ENCODE results near the gene IGF1R. TPM values are rescaled to one million over a fixed set of nuclear protein-coding genes. Genes with fewer than 3 reads are reported as not detected.

The IGF1R gene
- total RNA-seq, 1 experiment from 2014 or later = 16.3 TPM

DNA sequence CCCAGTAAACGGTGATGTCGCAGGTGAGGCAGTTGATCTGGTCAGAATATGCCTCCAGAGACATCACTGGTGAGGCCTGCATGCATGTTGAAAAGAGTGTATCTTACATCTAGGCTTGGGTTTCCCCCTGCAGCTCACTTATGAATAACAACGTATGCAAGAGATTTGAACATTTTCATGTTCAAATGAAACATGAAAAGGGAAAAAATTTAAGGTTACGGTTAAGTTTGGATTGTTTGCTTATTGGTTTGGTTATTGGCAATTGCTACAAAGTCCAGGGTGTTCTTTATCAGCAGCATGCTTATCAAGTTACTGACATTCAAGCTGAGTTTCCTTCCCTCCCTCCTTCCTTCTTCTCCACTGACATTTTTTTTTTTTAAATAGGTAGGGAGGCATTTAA is 123.2 kb downstream of the IGF1R start (continued):
- no peak for TF ChIP-seq CBX3 (IDR thresholded peaks at IDR 0.05; ENCODE audit: low read depth)
- no peak for TF ChIP-seq SIN3A (IDR thresholded peaks at IDR 0.05; ENCODE audit: low read depth)
- TF ChIP-seq RAD21 (IDR thresholded peaks at IDR 0.05; ENCODE audit: low read depth) = no peak
- no peak for TF ChIP-seq EGR1 (IDR thresholded peaks at IDR 0.05; ENCODE audit: low read depth)
- no peak for TF ChIP-seq ELF1 (IDR thresholded peaks at IDR 0.05; ENCODE audit: borderline replicate concordance, low read depth)
- no peak for TF ChIP-seq JUND (IDR thresholded peaks at IDR 0.05)
- TF ChIP-seq ZFX (IDR thresholded peaks at IDR 0.05) = no peak
- no peak for TF ChIP-seq CEBPB (IDR thresholded peaks at IDR 0.05; ENCODE audit: low read depth)
- TF ChIP-seq EZH2 (IDR thresholded peaks at IDR 0.05) = no peak
- TF ChIP-seq SP1 (IDR thresholded peaks at IDR 0.05; ENCODE audit: low read depth) = no peak

DNA sequence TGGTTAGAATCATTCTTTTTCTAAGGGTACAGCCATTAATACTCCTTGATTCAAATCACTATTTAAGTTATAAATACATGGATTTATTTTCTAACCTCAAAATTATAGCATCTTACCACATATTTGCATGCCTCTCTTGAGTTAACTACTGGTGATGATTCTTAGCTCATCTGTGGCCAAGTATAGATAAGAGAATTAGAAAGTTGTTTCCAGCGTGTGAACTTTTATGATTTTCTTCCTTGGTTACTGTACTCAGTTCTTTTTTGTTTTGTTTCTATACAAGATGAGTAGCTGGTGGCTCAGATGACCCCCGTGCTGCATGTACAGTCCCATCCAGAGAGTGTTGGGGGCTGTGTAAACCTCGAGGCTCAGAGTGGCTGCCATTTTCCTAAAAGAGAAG is 124.6 kb downstream of the IGF1R start:
- H3K27ac ChIP-seq (ENCODE audit: low read depth, low read length) = no peak overlapping the region
- ChIA-PET CTCF (interaction anchor here (1.8 kb wide), 1 partner anchor 14 kb away, joined by 4 read pairs; no protein-coding TSS in a partner anchor), RAD21 (ENCODE audit: low non-redundant PET in 1 of 2, low total read pairs in 2 of 2, uncharacterized antibody in 2 of 2, unreplicated experiment in 2 of 2) (no interaction called here), POLR2A (no interaction called here)
- H3K4me1 ChIP-seq (ENCODE audit: control insufficient read depth in 1 of 2, insufficient read depth in 2 of 2, low read length in 2 of 2) = peaks cover 0 to 4% of the 10 kb centered on the region in 2 experiments; a peak in 2 of 4 replicates
- BruUV-seq (replicated peaks) = no TSS peak
- no peaks in the 10 kb centered on the region for H3K36me3 ChIP-seq (ENCODE audit: control insufficient read depth in 1 of 2, insufficient read depth in 2 of 2, low read length in 2 of 2)
- no peak overlapping the region for H3K4me3 ChIP-seq (replicated peaks in 1 of 2; ENCODE audit: low read depth in 1 of 2, low read length in 2 of 2)
- no peak overlapping the region for H3K4me2 ChIP-seq (ENCODE audit: low read length)
- H3K9me3 ChIP-seq (ENCODE audit: control insufficient read depth in 1 of 2, insufficient read depth in 1 of 2, low read depth in 1 of 2, low read length in 2 of 2) = no peaks in the 10 kb centered on the region
- DNase-seq (ENCODE audit: low read depth, low spot score) (no peak), ATAC-seq (no peak)
- H2AFZ ChIP-seq (ENCODE audit: low read depth, low read length, poor library complexity, severe bottlenecking) = no peak overlapping the region
- no peak overlapping the region for H3K9ac ChIP-seq (ENCODE audit: low read length)
- intact Hi-C loops (cut with micrococcal nuclease) = loop anchor here (10.0 kb wide), 1 partner anchor 442 kb away; no protein-coding TSS in a partner anchor
- H3K9me2 ChIP-seq (ENCODE audit: insufficient read depth) = no peaks in the 10 kb centered on the region
- H3K27me3 ChIP-seq (ENCODE audit: insufficient read depth, low read length) = no peaks in the 10 kb centered on the region
- H4K20me1 ChIP-seq (ENCODE audit: insufficient read depth) = no peaks in the 10 kb centered on the region
- TF ChIP-seq POLR2AphosphoS5 (IDR thresholded peaks at IDR 0.05; ENCODE audit: low read depth, low read length) = no peak
- TF ChIP-seq EZH2 (IDR thresholded peaks at IDR 0.05) = no peak
- no peak for TF ChIP-seq RAD21 (IDR thresholded peaks at IDR 0.05; ENCODE audit: low read depth)
- no peak for TF ChIP-seq YY1 (IDR thresholded peaks at IDR 0.05; ENCODE audit: extremely low read depth, insufficient replicate concordance, low read depth, low read length)
- no peak for TF ChIP-seq SIN3A (IDR thresholded peaks at IDR 0.05; ENCODE audit: low read depth)
- TF ChIP-seq EZH2phosphoT487 (IDR thresholded peaks at IDR 0.05; ENCODE audit: borderline replicate concordance) = no peak
- TF ChIP-seq, protein P1, sequence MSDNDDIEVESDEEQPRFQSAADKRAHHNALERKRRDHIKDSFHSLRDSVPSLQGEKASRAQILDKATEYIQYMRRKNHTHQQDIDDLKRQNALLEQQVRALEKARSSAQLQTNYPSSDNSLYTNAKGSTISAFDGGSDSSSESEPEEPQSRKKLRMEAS (IDR thresholded peaks at IDR 0.05) = no peak
- TF ChIP-seq CBX3 (IDR thresholded peaks at IDR 0.05; ENCODE audit: low read depth) = no peak
- TF ChIP-seq JUND (IDR thresholded peaks at IDR 0.05) = no peak
- TF ChIP-seq CEBPB (IDR thresholded peaks at IDR 0.05; ENCODE audit: low read depth) = no peak
- TF ChIP-seq, protein P2, sequence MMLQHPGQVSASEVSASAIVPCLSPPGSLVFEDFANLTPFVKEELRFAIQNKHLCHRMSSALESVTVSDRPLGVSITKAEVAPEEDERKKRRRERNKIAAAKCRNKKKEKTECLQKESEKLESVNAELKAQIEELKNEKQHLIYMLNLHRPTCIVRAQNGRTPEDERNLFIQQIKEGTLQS (IDR thresholded peaks at IDR 0.05) = no peak
- TF ChIP-seq SP1 (IDR thresholded peaks at IDR 0.05; ENCODE audit: low read depth) = no peak
- TF ChIP-seq ZFX (IDR thresholded peaks at IDR 0.05) = no peak
- TF ChIP-seq, protein P3, sequence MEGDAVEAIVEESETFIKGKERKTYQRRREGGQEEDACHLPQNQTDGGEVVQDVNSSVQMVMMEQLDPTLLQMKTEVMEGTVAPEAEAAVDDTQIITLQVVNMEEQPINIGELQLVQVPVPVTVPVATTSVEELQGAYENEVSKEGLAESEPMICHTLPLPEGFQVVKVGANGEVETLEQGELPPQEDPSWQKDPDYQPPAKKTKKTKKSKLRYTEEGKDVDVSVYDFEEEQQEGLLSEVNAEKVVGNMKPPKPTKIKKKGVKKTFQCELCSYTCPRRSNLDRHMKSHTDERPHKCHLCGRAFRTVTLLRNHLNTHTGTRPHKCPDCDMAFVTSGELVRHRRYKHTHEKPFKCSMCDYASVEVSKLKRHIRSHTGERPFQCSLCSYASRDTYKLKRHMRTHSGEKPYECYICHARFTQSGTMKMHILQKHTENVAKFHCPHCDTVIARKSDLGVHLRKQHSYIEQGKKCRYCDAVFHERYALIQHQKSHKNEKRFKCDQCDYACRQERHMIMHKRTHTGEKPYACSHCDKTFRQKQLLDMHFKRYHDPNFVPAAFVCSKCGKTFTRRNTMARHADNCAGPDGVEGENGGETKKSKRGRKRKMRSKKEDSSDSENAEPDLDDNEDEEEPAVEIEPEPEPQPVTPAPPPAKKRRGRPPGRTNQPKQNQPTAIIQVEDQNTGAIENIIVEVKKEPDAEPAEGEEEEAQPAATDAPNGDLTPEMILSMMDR (IDR thresholded peaks at IDR 0.05 in 2 of 3, conservative IDR thresholded peaks at IDR 0.05 in 1 of 3; ENCODE audit: borderline replicate concordance in 1 of 3, insufficient read depth in 1 of 3, low read depth in 2 of 3, low read length in 2 of 3) = no peak
- TF ChIP-seq SRF (IDR thresholded peaks at IDR 0.05; ENCODE audit: low read depth) = no peak
- no peak for TF ChIP-seq TCF7L2 (IDR thresholded peaks at IDR 0.05; ENCODE audit: borderline replicate concordance, extremely low read depth, insufficient read depth, insufficient read length)
- TF ChIP-seq ZNF274 (IDR thresholded peaks at IDR 0.05; ENCODE audit: low read depth, low read length) = no peak
- TF ChIP-seq POLR2A (IDR thresholded peaks at IDR 0.05; ENCODE audit: borderline replicate concordance, extremely low read depth, insufficient read depth, insufficient read length) = no peak
- no peaks in the 10 kb centered on the region for H3K79me2 ChIP-seq (ENCODE audit: insufficient read depth, low read length)
